ENCODE measurements around the gene COL8A1.
"Not testable (repeated sequence)": the region's sequence is repeated elsewhere in the genome, so short reads cannot be mapped to it uniquely, and the experiment has no call there.

The COL8A1 gene

DNA sequence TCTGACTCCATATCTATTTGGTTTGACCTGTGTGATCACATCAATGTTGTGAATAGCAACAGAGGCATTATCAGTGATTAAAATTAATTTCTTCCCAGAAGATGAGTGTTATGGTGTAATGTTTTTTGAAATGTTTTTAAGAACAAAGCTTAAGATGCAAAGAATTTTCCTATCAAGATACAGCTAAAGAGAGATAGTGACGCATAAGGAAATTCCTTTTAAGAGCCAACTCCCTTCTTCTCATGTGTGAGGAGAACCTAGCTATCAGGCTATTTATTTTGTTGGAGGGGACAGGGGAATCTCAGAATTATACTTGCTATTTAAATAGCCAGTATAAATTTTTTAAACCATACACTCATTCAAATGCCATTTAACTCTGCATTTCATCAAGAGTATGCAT is 71.3 kb downstream of the COL8A1 start:
- DNase-seq (ENCODE audit: low spot score): no peak

- DNase-seq (ENCODE audit: low spot score): no peak
Measured at GRCh38 chr3:99710094-99710493, 71.7 kb downstream of the COL8A1 start.

GRCh38 chr3:99711351-99711750 is 73.0 kb downstream of the COL8A1 start:
- DNase-seq (ENCODE audit: low spot score): no peak

GRCh38 chr3:99712291-99712954 is 74.0 kb downstream of the COL8A1 start:
- DNase-seq (ENCODE audit: low spot score): no peak

- peak; percentile 69 for DNase-seq (ENCODE audit: low spot score)
Measured at GRCh38 chr3:99713440-99713839, 75.0 kb downstream of the COL8A1 start.

DNA sequence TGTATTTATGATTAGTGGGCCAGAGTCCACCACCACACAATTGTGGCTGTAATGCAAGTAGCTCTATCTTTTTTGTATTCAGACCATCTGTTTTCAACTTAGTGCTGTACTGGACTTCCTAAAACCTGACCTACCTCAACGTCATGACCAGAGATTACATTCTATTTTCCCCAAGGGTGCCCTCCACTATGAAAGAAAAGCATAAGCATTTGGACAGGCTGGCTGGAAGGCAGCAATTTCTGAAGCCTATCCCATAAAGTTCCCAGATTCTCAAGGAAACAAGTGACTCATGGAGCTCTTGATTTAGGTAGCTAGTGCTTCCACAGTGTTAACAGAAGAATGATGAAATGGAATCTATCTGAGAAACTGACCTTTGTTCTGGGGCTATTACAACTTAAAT is 75.8 kb downstream of the COL8A1 start:
- no peak for DNase-seq (ENCODE audit: low spot score)

GRCh38 chr3:99714575-99714974 is 76.2 kb downstream of the COL8A1 start:
- no peak for DNase-seq (ENCODE audit: low spot score)

DNA sequence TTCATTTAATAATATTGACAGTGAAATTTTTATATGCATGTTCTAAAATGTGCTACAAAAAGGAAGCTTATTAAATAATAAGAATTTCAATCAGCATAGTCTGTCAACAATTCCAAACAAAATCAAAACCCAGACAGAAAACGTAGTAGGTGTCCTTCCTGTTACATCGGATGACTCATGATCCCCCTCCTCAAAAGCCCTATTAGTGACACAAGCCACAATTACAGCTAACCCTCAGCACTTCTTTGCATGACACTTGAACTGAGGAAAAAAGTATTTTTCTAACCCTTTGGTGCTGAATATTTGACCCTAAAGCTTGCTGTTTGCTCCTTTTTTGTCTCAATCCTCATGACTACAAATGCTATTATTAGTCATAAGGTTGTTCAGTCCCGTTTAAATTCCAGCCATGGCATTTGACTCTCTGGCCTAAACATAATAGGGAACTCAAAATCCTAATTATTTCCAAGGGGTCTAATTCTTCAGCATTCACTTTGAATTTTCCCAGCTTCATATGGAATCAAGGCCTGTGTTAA is 78.1 kb downstream of the COL8A1 start:
- no peak for DNase-seq (ENCODE audit: low spot score)

DNA sequence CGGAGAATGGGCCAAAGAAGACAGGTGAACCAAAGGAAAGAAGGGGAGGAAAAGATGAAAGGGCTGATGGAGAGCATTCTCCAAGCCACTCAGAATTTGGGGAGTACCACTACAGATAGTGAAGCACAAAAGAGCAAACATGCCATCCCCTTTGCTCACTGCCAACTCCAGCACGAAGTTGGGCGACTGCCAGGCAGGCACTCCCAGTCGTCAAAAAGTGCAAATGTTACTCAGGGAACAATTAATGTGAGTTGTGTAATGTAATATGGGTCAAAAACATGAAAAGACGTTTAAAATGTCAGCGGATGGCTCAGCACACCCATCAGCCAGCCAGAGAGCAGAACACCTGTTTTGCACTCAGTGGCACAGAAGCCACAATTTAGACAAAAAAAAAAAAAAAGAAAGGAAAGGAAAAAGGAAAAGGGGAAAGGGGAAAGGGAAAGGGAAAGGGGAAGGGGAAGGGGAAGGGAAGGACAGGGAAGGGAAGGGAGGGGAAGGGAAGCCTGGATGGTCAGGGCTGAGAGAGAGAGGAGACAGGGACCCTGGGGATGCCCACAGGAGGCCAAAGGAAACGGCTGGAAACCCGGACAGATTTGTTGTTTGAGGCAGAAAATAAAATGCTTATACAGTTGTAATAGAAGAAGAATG is 82.7 kb downstream of the COL8A1 start:
- DNase-seq (ENCODE audit: low spot score): no peak

GRCh38 chr3:99721633-99722007 is 83.2 kb downstream of the COL8A1 start:
- no peak for DNase-seq (ENCODE audit: low spot score)

- no peak for DNase-seq (ENCODE audit: low spot score)
Measured at GRCh38 chr3:99724276-99724675, 85.9 kb downstream of the COL8A1 start.

DNA sequence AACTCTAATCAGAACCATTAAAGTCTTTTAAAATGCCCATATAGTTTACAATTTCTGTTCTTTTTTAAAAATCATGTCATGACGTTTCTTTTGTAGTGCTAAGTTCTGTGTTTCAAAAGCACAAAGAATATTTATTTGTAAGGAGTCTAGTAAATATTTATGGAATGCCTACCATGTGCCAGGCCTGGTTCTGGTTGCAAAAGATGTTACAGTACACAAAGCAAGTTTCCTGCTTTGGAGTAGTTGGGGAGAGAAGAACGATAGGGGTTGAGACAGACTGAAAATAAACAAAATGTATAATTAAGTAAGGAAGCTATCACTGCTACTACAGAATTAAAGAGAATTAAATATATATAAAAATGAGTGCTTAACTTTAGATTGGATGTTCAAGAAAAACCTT is 92.5 kb downstream of the COL8A1 start:
- no peak for DNase-seq (ENCODE audit: low spot score)

- no peak for DNase-seq (ENCODE audit: low spot score)
Measured at GRCh38 chr3:99731499-99731898, 93.1 kb downstream of the COL8A1 start.

GRCh38 chr3:99740371-99740770 is 102.0 kb downstream of the COL8A1 start:
- not testable (repeated sequence) for DNase-seq (ENCODE audit: low spot score)

- no peak for DNase-seq (ENCODE audit: low spot score)
Measured at GRCh38 chr3:99741588-99741987, 103.2 kb downstream of the COL8A1 start.

GRCh38 chr3:99747915-99748314 is 109.5 kb downstream of the COL8A1 start:
- DNase-seq (ENCODE audit: low spot score): peak; percentile 40

DNA sequence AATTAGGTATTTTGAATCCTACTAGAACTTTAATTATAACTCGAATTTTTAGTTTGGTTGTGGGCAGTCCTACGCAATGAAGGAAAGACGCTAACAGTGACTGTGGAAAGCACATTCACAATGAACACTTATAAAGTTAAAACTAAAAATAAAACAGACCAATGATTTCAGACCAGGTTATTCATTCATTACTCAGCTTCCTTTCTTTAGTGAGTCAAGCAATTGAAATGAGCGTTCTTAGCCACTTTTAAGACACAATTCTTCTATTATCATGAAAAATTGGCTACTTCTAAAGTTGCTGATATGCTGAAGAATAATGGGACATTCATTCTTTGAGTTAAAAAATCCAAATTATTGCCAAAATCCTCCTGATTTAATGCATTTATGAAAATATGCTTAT is 113.3 kb downstream of the COL8A1 start:
- no peak for DNase-seq (ENCODE audit: low spot score)

DNA sequence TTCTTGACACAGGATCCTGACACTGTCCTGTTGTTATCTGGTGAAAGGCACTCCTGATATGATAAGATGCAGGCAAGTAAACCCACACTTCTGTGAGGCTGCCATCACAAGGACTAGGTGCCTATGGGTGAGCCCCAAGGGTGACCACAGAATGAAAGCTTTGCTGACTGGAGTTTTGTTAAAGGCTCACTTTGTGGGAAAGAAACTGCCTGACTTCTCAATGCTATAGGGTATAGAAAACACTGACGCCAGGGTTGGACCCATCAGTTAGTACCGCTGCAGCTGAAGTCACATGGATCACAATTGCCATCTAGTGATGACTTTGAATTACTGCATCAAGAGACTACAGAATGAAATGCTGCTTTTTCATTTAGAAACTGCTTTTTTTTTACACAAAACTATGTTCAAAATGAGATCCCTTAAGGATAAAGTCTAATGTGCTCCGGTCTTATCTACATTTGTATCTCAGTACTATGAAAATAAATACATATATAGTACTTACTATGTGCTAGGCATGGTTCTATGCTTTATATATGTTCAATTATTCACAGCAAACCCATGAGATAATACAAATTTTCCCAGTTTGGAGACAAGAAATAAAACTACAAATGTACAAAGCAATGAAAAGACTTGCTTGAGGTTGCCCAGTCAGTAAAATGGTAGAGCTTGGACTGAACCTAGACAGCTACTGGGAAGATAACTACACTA is 115.0 kb downstream of the COL8A1 start:
- DNase-seq (ENCODE audit: low spot score): peak; percentile 74

GRCh38 chr3:99755831-99756230 is 117.4 kb downstream of the COL8A1 start:
- no peak for DNase-seq (ENCODE audit: low spot score)

DNA sequence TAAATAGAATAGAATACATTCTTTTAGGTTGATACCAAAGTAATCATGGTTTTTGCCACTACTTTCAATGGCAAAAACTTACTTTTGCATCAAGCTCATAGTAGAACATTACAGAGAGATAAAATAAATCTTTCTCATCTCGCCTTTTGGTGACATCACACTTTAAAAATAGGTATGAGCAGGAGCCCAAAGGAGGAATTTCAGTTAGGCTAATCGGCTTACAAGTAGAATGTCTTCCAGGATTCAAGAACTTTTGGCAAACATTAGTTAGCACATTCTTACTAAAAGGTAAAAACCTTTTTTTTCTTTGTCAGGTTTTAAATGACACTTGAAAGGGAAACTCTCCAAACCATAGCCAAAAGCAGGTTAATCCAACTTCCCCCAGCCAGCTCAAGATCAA is 119.6 kb downstream of the COL8A1 start:
- no peak for DNase-seq (ENCODE audit: low spot score)

- no peak for DNase-seq (ENCODE audit: low spot score)
Measured at GRCh38 chr3:99758502-99759177, 120.2 kb downstream of the COL8A1 start.

DNA sequence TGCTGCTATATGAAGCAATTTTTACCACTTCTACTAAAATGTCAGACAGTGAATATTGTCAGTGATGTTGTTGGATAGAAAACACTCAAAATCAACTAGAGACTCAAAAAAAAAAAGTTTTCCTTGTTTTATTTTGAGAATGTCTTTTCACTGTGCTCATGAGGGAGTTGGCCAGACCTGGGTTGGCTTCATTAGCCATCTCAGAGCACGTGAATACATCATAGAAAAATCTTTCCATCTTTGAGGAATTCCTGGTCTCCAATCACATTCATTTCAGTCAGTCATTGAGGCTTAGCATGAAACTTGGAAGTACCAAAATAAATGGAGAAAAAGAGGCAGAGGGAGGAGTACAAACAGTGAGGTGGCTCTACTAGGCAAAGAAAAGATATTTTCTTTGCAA is 121.6 kb downstream of the COL8A1 start:
- DNase-seq (ENCODE audit: low spot score): no peak

GRCh38 chr3:99760629-99761028 is 122.2 kb downstream of the COL8A1 start:
- no peak for DNase-seq (ENCODE audit: low spot score)
